Osteocyte (in vitro differentiated cells): Measurements from ENCODE around the gene ZBTB1. TPM values are rescaled to one million over a fixed set of nuclear protein-coding genes. Genes with fewer than 3 reads are reported as not detected.

Source experiments
- DNase-seq: peaks from one replicate; pipeline ENCODE4 v3.0.0; 2021; ENCODE audit warnings: mixed read lengths; ENCODE audit not compliant: unreplicated experiment; ENCODE audit errors: extremely low spot score
- H3K27ac Mint-ChIP-seq: one replicate; pipeline ENCODE4 v1.8.0; 2021; ENCODE audit warnings: mild to moderate bottlenecking, mixed read lengths; ENCODE audit not compliant: unreplicated experiment
- H3K27me3 Mint-ChIP-seq: one replicate; pipeline ENCODE4 v1.8.0; 2021; ENCODE audit warnings: mixed read lengths; ENCODE audit not compliant: unreplicated experiment
- H3K36me3 Mint-ChIP-seq: one replicate; pipeline ENCODE4 v1.8.0; 2021; ENCODE audit warnings: mixed read lengths; ENCODE audit not compliant: unreplicated experiment
- H3K4me1 Mint-ChIP-seq: one replicate; pipeline ENCODE4 v1.8.0; 2021; ENCODE audit warnings: mixed read lengths; ENCODE audit not compliant: unreplicated experiment
- H3K4me3 Mint-ChIP-seq: one replicate; pipeline ENCODE4 v1.8.0; 2021; ENCODE audit warnings: mild to moderate bottlenecking, moderate library complexity, mixed read lengths; ENCODE audit not compliant: unreplicated experiment
- H3K9me3 Mint-ChIP-seq: one replicate; pipeline ENCODE4 v1.8.0; 2021; ENCODE audit warnings: mixed read lengths; ENCODE audit not compliant: unreplicated experiment
- total RNA-seq: library from RNA; stranded (reverse); gene quantifications from 2 replicates; pipeline ENCODE4 v1.2.1, GENCODE V29; 2021
- TF ChIP-seq, protein P1 (sequence below): fragments of 200-600 bp; sonication (generic); IDR thresholded peaks from 2 replicates; pipeline ENCODE4 v1.5.0; 2021; ENCODE audit warnings: antibody characterized with exemption, mild to moderate bottlenecking, moderate library complexity

ZBTB1 gene
- total RNA-seq, 1 donor from 2014 or later = 67.0 TPM

- Mint-ChIP-seq H3K36me3 (peaks cover 1% of the 10 kb centered on the region), H3K9me3 (no peaks in the 10 kb centered on the region), H3K27me3 (no peaks in the 10 kb centered on the region), H3K27ac (no peak overlapping the region), H3K4me1 (peaks cover 20% of the 10 kb centered on the region), H3K4me3 (no peak overlapping the region)
- no peak for DNase-seq
- TF ChIP-seq, protein P1, sequence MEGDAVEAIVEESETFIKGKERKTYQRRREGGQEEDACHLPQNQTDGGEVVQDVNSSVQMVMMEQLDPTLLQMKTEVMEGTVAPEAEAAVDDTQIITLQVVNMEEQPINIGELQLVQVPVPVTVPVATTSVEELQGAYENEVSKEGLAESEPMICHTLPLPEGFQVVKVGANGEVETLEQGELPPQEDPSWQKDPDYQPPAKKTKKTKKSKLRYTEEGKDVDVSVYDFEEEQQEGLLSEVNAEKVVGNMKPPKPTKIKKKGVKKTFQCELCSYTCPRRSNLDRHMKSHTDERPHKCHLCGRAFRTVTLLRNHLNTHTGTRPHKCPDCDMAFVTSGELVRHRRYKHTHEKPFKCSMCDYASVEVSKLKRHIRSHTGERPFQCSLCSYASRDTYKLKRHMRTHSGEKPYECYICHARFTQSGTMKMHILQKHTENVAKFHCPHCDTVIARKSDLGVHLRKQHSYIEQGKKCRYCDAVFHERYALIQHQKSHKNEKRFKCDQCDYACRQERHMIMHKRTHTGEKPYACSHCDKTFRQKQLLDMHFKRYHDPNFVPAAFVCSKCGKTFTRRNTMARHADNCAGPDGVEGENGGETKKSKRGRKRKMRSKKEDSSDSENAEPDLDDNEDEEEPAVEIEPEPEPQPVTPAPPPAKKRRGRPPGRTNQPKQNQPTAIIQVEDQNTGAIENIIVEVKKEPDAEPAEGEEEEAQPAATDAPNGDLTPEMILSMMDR = no peak
Measured at GRCh38 chr14:64467566-64467965, 37.0 kb upstream of the ZBTB1 start.

DNA sequence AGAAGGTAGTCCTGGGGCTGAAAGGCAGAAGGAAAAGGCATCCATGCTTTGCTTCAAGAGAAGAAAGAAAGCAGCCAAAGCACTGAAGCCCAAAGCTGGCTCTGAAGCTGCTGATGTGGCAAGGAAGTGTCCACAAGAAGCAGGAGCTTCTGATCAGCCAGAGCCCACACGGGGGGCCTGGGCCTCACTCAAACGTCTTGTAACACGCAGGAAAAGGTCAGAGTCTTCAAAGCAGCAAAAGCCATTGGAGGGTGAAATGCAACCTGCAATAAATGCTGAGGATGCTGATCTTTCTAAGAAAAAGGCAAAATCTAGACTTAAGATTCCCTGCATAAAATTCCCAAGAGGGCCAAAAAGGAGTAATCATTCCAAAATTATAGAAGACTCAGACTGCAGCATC is 36.1 kb upstream of the ZBTB1 start:
- Mint-ChIP-seq H3K4me1 (peaks cover 20% of the 10 kb centered on the region), H3K27me3 (no peaks in the 10 kb centered on the region), H3K4me3 (no peak overlapping the region), H3K36me3 (peaks cover 1% of the 10 kb centered on the region), H3K27ac (no peak overlapping the region), H3K9me3 (no peaks in the 10 kb centered on the region)
- TF ChIP-seq, protein P1 = no peak
- DNase-seq = no peak

GRCh38 chr14:64474041-64474440 is 30.5 kb upstream of the ZBTB1 start:
- TF ChIP-seq, protein P1 = no peak
- Mint-ChIP-seq H3K36me3 (peaks cover 1% of the 10 kb centered on the region), H3K9me3 (no peaks in the 10 kb centered on the region), H3K4me3 (no peak overlapping the region), H3K27ac (no peak overlapping the region), H3K4me1 (peaks cover 3% of the 10 kb centered on the region), H3K27me3 (no peaks in the 10 kb centered on the region)
- no peak for DNase-seq

DNA sequence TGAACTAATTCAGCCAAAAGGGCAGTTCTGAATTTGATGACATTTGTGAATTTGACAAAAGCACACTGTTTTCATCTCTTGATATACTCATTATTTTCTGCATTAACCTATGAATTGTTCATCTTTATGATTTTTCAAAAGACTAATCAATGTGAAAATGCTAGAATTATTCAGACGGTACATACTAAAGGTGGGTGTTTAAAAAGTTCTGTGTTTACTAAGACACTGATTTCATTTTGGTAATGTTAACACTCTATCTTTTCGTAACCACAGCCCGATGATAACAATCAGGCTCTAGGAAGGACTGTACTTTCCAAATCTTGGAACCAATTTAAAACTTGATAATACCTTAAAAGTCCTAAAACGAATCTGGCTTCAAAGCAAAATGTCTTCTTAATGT is 29.9 kb upstream of the ZBTB1 start:
- no peaks in the 10 kb centered on the region for H3K9me3 Mint-ChIP-seq
- DNase-seq = no peak
- H3K27ac Mint-ChIP-seq = no peak overlapping the region
- H3K4me1 Mint-ChIP-seq = peaks cover 3% of the 10 kb centered on the region
- no peaks in the 10 kb centered on the region for H3K36me3 Mint-ChIP-seq
- H3K4me3 Mint-ChIP-seq = no peak overlapping the region
- TF ChIP-seq, protein P1 = no peak
- no peaks in the 10 kb centered on the region for H3K27me3 Mint-ChIP-seq

GRCh38 chr14:64475585-64476273 is 28.8 kb upstream of the ZBTB1 start:
- no peak for DNase-seq
- H3K4me1 Mint-ChIP-seq = peaks cover 3% of the 10 kb centered on the region
- H3K4me3 Mint-ChIP-seq = no peak overlapping the region
- H3K27me3 Mint-ChIP-seq = no peaks in the 10 kb centered on the region
- H3K27ac Mint-ChIP-seq = no peak overlapping the region
- H3K36me3 Mint-ChIP-seq = no peaks in the 10 kb centered on the region
- TF ChIP-seq, protein P1 = no peak
- H3K9me3 Mint-ChIP-seq = no peaks in the 10 kb centered on the region
